HG02759 (cell line): Measurements from ENCODE around the gene GTPBP8.

Experiments
- ATAC-seq: cut with Tn5 transposase; IDR thresholded peaks from one replicate; pipeline ENCODE4 v1.9.1; 2021; ENCODE audit warnings: mild to moderate bottlenecking, moderate library complexity; ENCODE audit not compliant: unreplicated experiment

Gene GTPBP8

GRCh38 chr3:112990672-112991602 is at the start of gene GTPBP8:
TSS of gene GTPBP8 (plus strand) at chr3:112990984. CDS start at chr3:112991000, 16 bp downstream.
- peak; percentile 96 for ATAC-seq

DNA sequence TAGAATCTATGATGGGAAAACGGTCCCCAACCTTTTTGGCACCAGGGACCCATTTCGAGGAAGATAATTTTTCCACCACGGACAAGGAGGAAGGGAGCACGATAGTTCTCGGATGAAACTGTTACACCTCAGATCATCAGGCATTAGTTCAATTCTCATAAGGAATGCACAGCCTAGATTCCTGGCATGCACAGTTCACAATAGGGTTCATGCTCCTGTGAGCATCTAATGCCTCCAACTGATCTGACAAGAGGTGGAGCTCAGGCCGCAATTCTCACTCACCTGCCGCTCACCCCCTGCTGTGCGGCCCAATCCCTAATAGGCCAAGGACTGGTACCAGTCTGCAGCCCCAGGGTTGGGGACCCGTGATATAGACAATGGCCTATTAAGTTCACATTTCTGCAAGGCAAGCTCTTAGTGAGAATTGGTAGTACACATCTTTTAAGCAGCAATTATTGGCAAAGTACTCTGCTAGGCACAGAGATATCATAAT is 42.4 kb upstream of the GTPBP8 start:
- ATAC-seq, result no peak

DNA sequence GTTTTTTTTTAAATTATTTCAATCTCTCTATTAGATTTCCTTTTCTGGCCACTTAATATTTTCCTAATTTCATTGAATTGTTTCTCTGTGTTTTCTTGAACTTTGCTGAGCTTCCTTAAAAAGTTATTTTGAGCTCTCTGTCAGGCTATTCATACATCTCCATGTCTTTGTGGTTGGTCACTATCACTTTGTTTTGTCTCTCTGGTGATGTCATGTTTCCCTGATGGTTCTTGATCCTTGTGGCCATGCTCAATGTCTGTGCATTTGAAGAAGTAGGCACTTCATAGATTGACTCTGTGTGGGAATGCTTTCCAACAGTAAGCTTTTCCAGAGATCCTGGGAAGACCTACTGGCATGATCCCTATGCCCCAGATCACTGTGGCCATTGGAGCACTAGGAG is 34.4 kb upstream of the GTPBP8 start:
- no peak for ATAC-seq

DNA sequence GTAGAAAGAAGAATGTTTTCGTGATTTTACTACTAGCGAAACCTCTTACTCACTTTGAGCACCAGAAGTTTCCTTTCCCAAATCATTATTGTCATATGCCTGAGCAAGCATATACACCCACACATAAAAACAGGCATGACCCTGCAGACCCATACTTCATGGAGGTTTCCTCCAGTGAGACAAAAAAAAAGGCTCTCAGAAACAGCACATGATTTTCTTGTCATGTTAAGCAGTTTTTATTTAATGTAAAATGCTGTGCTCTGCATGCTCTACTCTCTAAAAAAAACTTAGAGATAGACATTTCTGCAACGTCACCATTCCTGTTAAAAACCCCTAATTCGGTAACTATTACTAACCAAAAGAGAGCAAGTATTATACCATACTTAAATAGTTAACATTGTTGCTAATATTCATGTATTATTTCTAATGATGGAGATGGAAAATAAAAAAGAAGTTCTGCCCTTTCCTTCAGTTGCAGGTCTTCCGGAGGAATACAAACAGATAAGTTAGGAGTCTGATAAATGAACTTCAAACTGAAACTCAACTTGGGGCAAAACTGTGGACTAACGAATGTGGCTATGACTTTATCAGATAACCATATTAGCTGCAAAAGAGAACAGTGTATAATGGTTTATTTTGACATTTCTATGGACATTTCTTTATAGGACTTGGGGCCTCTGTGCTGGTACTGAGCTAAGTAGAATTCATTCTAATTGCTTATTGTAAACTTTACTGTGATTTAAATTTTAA is 31.8 kb upstream of the GTPBP8 start:
- ATAC-seq, result peak; percentile 82

- ATAC-seq, result no peak
Measured at GRCh38 chr3:112963683-112964082, 27.1 kb upstream of the GTPBP8 start.

DNA sequence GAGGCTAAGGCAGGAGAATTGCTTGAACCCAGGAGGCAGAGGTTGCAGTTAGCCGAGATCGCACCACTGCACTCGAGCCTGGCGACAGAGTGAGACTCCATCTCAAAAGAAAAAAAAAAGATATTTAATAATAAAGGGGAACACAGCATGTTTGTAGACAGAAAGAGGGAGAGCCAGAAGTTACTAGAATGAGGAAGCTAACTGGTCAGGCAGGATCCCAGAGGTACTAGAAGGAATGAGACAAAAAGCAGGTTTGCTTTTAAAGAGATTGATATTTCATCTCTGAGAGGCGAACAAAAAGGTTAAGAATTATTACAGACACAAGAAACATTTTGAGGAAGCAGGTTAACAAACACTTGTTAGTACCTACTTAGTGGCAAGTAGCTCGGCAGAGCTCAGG is 25.1 kb upstream of the GTPBP8 start:
- ATAC-seq, result no peak

DNA sequence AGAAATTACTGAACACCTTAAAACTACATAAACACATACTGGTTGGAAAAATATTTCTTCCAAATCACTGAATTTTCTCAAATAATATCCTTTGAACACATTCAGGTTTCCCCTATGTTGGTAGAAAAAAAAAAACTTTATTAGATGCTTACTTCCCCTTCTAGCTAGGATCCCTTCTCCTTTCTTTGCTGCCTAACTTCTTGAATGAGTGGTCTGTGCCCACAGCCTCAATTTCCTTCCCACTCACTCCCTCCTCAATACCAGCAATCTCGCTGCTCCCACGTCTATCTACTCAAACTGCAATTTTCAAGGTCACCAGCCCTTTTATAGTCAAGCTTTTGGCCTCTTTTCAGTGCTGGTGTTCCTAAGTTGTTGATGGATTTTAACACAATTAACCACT is 24.2 kb upstream of the GTPBP8 start:
- no peak for ATAC-seq

GRCh38 chr3:112967425-112967824 is 23.4 kb upstream of the GTPBP8 start:
- no peak for ATAC-seq

GRCh38 chr3:112967828-112968227 is 23.0 kb upstream of the GTPBP8 start:
- no peak for ATAC-seq

- no peak for ATAC-seq
Measured at GRCh38 chr3:112972158-112972557, 18.6 kb upstream of the GTPBP8 start.

- ATAC-seq, result peak; percentile 88
Measured at GRCh38 chr3:112973325-112974177, 17.2 kb upstream of the GTPBP8 start.

DNA sequence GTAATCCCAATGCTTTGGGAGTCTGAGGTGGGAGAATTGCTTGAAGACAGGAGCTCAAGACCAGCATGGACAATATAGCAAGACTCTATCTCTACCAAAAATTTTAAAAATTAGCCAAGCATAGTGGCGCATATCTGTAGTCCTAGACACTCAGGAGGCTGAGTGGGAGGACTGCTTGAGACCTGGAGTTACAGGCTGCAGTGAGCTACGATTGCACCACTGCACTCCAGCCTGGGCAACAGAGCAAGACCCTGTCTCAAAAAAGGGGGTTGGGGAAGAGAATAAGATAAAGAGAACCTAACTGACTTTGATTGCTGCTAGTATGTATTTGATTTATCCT is 16.6 kb upstream of the GTPBP8 start:
- peak; percentile 38 for ATAC-seq

DNA sequence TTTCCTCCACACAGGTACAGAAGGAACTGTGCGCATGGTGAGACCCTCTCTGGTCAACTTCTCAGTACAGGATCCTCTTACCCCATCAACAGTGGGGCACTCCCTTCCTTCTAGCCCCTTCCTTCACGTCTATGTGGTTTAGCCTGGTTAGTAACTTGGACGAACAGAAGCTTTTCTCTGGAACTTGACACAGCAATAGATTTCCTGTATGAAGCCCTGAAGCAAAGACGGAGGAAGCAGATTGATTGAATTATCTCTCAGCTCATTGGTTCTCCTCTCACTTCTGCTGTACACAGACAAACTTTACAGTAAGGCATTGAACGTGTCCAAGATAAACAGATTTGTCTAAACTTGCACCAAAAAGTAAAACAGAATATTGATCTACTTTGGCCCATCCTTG is 15.9 kb upstream of the GTPBP8 start, which contains the start of gene CD200R1:
Gene CD200R1, minus strand, starts transcription at position 210 of the 400 bp plus-strand sequence. CDS start 246 bp downstream, outside the sequence.
- no peak for ATAC-seq

DNA sequence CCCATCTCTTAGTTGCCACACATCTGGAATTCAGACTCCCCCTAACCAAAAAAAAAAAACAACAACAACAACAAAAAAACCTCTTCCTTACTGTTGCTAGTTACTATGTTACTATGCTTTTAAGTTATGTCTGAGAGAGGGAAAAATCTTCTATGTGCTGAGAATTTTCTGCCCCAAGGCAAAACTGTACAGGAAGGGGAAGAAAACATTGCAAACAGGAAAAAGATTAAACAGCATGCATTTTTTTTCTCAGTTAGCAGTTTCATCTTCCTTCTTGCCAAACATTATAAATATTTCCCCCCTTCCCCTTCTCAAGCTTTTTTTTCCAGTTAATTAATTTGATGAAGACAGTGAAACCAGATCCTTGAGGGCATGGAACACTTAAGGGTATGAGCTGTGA is 14.8 kb upstream of the GTPBP8 start:
- no peak for ATAC-seq

DNA sequence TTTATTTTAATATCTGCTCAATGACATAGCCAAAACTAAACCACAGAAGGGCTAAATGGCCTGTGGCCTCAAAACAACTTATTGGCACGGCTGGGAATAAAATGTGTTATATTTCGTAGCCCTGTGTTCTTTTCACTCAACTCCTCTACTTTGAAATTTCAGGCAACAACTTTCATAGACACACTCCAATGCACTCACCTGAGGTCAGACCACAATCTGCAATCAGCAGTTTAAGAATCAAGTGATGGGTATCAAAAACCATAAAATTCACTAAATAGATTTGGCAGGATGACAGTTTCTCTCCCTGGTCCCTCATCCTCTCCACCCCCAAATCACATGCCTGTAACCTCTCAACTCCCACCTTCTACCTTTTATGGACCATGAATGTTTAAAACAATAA is 13.8 kb upstream of the GTPBP8 start:
- ATAC-seq, result no peak

GRCh38 chr3:112979244-112979832 is 11.4 kb upstream of the GTPBP8 start:
- no peak for ATAC-seq

DNA sequence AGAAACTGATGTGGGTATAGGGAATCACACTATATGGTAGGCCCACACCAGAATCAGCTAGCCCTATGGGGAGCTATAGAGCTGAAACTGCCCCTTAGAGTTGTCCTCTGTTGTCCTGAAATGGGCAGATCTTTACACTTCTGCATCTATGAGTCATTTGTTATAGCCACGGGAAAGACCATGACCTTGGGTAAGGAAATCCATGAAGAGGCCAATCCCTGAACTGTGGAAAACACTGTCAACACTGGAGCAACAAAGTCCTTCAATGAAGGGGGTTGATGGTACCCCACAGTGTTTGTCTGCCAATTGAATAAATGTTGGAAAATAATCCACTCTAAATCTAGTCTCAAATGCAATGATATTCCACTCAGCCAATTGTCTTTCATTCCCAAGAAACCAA is 10.7 kb upstream of the GTPBP8 start:
- ATAC-seq, result no peak

DNA sequence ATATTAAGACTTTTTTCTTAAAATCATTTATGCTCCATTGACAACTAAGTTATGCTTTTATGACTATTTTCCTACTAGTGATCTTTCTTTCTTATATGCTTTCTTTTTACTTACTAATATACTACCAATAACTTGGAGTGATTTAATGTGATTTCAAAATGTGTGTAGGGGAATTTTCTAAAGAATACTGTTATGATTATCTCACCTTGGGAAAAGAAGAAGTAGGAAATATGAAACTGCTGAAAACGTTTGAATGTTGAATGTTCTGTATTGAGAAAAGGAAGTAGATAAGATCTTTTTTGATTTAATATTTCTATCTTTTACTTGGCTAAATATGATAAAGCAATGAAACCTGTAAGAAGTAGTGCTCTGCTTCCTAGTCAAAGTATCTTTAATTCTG is 8.1 kb upstream of the GTPBP8 start:
- no peak for ATAC-seq

DNA sequence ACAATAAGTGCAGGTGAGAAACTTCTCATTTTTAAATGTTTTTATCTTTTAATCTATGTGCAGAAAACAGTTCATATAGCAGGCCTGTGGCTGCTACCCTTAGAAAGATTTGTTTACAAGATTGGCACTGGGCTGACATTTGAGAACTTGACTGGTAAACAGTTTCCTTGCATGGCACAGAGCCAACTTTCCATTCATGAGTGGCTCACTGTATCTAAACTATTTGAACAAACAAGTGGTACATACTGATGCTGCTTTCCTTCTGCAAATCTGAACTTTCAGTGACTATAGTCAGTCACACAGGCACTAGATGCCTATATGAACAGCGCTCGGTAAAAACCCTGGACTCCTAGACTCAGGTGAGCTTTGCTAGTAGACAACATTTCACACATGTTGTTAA is 6.3 kb upstream of the GTPBP8 start:
- no peak for ATAC-seq

DNA sequence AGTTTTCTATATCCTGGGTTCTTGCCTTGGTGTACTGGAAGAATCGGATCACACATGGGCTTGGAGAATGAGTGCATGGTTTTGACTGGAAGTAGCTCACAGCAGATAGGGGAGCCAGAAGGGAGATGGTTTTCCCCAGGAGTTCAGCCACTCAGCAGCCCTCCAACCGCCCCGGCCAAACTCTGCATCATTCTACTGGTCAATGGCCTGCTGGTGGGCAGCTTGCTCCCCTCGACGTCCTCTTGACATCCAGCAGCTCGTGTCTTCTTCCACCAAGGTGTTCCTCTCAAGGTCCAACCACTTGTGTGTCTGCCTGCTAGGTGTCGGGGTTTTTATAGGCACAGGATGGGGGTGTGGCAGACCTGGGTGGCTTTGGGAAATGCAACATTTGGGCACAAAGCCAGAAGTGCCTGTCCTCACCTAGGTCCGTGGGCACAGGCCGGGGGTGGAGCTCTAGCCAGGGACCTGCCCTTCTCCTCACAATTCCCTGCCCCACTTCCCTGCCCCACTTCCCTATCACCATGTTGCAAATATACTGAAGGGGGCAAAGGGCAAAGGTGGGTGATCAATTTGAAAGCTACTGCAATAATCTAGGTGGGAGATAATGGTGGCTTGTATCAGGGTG is 3.0 kb upstream of the GTPBP8 start:
- no peak for ATAC-seq
